ENCODE results near the gene CDH19. TPM values are rescaled to one million over a fixed set of nuclear protein-coding genes. Genes with fewer than 3 reads are reported as not detected.

Gene CDH19, protein sequence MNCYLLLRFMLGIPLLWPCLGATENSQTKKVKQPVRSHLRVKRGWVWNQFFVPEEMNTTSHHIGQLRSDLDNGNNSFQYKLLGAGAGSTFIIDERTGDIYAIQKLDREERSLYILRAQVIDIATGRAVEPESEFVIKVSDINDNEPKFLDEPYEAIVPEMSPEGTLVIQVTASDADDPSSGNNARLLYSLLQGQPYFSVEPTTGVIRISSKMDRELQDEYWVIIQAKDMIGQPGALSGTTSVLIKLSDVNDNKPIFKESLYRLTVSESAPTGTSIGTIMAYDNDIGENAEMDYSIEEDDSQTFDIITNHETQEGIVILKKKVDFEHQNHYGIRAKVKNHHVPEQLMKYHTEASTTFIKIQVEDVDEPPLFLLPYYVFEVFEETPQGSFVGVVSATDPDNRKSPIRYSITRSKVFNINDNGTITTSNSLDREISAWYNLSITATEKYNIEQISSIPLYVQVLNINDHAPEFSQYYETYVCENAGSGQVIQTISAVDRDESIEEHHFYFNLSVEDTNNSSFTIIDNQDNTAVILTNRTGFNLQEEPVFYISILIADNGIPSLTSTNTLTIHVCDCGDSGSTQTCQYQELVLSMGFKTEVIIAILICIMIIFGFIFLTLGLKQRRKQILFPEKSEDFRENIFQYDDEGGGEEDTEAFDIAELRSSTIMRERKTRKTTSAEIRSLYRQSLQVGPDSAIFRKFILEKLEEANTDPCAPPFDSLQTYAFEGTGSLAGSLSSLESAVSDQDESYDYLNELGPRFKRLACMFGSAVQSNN
- total RNA-seq, result not detected in 2 replicates

DNA sequence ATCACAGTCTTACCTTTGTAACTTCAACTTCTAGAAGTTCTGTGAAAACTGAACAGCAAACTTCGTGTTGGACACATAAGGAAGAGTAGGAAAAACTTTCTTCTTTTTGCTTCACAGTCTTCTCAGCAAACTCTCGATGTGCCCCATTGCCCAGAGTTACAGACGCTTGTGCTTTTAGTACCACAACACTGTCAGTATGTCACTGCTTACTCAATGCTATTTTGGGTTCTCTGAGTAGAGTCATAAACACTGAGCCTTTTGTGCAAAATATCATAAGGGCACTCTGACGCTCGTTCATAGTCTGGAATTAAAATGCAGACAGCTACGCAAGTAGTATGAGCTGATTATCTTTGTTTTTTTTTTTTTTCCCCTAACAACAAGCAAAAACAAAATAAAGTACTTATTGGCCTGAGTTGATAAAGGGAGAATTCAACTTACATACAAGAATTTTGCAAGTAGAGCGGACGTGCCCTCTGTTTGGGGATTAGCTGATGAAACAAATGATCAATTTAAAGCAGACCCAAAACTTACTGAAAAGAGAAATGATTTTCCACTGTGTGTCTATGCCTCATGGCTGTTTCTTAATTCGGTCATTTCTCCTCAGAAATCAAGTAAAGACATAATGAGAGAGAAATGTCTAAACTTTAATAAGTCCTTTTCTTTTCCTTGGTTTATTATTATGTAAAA, at the start of gene CDH19:
CDH19 (minus strand) TSS at position 150 of the 687 bp plus-strand sequence. CDS start 31,886 bp downstream, outside the sequence.
- no peak for DNase-seq (ENCODE audit: low read depth)

DNA sequence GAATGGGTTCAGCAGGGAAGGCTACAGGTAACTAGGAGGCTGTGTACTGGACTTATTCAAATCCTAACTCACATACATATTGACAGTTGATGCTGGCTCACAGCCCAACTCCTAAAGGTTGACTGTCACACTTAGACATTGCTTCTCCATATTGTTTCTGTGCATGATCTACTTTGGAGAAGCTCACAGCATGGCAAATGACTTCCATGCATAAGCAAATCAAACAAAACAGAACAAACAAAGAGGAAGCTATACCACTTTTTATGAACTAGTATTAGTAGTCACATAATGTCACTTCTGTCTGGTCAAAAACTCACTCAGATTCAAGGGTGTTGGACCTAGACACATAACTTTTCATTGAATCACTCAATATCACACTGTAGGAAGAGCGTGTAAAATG, 43.8 kb upstream of the CDH19 start:
- DNase-seq (ENCODE audit: low read depth), result no peak

DNA sequence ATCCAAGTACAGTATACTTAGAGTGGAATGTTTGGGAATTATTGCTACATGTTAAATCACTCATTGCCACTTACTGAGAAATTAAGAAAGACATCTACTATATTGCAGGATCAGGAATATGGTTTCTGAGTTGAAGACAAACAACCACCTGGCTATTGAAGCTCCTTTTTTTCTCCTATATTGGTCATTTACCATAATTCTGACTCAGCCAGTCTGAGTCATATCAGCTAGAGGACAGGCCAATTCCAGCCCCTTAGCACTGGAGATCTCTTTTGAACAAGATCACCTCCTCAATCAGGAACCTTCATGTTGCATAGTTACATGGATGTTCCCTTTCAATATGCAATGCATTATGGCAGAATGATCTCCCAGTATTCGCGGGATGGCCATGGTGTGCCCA, 42.7 kb upstream of the CDH19 start:
- DNase-seq (ENCODE audit: low read depth), result no peak

DNA sequence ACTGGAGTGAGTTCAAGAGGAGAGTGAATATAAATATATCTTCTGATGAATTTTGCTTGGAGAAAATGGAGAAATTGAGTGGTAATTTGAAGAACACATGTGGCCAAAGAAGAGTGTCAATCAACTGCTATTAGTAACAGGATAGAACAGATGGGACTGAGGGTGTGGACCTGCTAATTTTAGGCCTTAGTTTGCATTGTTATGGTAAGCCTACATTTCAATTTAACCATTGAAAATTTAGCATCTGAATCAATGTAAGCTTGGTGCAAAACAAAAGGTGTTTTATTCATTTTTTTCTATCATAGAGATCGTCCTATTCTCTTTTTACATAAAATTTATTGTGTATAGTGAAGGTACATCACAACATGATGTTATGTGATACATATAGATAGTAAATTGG, 42.1 kb upstream of the CDH19 start:
- no peak for DNase-seq (ENCODE audit: low read depth)

DNA sequence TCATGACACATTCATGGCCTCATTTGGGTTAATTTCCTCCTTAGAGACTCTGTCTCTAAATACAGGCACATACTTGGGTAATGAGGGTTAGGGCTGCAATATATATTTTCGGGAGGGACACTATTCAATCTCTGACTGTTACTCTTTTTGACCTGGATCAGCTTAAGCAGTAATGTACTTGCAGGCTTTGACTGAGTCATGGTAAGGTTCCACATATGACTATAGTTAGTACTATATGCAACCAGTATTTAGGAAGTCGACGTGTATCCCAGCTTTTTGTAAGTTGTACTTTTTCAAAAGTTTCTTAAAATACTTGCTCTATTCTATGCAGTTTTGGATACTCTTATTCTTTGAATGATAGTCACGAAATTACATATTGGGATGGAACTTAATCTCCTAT, 37.2 kb upstream of the CDH19 start:
- no peak for DNase-seq (ENCODE audit: low read depth)

DNA sequence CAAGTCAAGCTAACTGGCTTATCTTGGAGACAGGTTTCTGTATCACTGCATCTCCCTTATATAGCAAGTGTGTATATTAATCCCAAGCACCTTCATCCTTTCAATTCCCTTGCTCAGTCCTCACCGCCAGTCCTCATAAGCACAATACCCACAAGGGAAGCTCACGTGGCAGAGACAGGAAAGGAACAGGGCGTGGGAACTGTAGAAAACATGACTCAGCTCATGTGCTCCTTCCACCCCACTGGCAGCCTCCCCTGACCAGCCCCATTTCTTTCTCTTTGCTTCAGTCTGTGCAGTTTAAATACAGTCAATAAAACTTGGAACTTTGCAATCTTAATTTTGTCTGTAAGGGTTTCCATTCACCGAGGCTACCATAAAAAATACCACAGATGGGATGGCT, 36.5 kb upstream of the CDH19 start:
- no peak for DNase-seq (ENCODE audit: low read depth)

DNA sequence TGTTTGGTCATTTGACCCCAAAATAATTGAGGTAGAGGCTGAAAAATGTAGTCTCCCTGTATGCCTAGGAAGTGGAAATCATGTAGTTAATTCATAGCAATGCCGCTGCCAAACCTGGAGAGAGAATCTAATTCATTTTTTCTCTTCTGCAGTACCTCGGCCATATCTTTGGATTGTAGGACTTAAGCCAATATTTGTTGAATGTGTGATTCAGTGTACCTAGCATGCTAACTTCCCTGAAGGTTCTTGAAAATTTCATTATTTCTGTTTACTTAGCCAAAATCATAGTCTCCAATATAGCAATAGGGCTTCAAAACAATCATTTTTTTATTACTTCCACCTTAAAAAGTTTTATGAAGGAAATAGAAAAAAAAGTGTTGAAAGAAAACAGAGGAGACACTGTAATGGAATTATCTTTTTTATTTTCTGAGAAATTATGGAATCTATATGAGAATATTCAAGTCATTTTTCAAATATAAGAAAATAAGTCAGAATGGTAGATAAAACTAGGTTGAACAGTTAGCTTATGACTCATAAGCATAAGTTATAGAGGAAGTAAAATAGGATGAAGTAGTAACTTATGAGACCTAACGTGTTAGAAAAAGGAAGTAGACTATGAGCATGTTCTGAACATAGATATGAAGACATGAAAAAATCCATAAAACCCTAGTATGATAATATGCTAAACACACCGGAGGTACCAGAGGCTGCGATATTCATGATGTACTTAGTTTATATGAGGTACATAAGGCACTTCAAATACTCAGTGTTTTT, 35.2 kb upstream of the CDH19 start:
- no peak for DNase-seq (ENCODE audit: low read depth)

DNA sequence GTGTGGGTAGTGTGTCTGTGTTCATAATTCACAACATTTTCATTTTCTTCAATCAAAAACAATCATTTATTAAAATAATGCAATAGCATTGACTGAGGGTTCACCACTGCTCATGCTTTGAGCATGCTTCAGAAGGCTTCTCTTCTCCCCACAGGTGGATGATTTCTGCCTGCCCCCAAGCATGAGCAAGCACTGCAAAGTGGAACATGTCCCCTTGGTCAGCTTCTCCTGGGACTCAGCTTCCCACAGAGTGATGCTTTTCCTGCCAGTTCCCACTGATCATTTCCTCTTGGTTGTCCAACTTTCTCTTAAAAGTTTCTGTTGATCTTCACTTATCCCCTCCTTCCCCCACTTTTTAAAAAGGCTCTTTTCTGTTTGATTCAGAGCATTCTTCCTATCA, 31.5 kb upstream of the CDH19 start:
- DNase-seq (ENCODE audit: low read depth), result no peak

DNA sequence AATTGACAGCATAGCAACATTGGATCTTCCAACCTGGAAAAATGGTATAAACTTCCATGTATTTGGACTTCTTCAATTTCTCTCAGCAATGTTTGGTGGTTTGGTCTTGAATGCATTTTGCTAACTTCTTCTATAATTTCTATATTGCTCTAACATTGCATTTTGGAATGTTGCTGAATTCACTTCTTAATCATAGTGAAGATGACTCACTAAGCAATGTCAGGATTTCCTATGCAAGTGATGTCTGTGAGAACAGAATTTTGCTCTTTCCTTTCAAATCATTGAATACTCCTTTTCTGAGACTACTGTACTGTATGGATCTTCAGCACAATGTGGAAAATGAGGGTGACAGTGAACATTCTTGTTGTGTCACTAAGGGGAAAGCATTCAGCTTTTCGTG, 28.9 kb upstream of the CDH19 start:
- DNase-seq (ENCODE audit: low read depth), result no peak

DNA sequence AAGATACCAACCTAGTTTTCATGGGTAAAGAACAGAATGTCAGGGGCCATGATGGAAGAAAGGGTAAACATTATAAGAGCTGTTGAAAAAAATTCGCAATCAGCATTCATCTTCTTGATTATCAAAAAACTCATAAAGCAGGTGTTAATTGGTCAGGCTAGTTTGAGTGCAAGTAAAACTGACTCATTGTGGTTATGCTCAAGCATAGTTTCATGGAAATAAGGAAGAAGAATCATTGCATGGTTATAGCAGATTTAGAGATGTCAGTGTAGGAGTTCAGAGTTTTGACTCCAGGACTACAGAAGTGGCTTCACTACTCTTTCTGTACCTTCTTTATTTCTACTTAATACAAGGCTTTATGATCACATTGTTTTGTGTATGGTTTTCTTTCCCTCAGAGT, 26.9 kb upstream of the CDH19 start:
- DNase-seq (ENCODE audit: low read depth), result no peak

DNA sequence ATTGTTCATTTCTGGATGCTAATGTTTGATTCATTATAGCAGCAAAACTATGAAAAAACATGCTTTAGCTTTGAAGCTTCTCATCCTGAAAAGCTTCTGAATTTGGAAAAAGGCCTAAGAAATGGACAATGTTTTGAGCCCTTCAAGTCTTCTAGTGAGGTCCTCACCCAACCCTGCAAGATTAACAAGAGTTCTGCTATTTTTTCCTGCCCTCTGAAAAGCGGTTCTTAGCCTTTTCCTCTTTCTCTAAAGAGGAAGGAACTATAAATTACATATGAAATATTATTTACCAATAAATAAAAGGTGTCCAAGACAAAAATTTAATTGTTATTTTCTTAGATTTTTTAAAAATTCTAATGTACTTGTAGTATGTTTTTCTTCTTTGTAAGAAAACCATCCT, 19.9 kb upstream of the CDH19 start:
- DNase-seq (ENCODE audit: low read depth), result no peak

DNA sequence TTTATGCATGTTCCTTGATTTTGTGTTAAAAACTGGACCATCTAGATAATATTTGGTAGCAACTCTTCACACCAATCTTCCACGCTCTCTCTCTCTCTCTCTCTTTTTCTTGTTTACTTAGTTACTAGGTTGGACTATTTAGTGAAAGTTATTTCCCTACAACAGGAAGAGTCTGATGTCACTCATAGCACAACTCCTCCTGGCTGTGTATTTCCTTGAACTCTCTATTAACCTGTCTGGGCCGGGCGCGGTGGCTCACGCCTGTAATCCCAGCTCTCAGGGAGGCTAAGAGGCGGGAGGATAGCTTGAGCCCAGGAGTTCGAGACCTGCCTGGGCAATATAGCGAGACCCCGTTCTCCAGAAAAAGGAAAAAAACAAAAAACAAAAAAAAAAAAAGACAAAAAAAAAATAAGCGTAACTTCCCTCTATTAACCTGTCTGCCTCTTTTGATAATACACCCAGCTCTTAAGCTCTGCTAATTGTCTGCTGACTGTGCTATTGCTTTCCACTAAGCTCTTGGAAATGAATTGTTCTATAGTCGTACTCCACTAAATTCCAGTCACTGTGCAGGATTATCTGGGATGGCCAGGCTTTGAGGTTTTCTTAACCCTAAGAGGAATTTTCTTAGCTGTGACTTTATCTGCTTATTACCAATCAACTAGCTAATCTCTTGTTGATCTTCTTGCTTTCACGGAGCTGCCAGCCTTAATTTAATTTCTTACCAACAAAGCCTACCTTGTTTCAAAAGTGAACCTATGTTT, 18.1 kb upstream of the CDH19 start:
- no peak for DNase-seq (ENCODE audit: low read depth)

DNA sequence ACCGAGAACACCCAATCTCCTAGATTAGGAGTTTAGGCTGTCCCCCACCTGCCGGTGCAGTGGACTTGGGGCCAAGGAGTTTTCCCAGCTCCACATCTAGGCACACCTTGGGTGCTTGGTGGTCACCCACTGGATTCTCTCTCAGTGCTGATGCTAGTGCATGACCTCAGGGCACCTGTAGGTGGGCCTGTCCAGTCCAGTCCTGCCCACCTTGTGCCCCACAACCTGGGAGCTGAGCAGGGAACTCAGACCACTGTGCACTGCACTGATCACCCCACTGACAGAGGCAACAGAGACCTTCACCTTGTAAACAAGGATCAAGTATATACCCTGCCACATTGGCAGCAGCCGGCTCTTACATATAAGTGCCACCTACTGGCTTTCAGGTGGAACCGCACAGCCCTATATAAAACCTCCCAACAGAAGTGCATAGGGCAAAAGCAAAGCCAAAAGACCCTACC, 12.7 kb upstream of the CDH19 start:
- peak; percentile 1 for DNase-seq (ENCODE audit: low read depth)

DNA sequence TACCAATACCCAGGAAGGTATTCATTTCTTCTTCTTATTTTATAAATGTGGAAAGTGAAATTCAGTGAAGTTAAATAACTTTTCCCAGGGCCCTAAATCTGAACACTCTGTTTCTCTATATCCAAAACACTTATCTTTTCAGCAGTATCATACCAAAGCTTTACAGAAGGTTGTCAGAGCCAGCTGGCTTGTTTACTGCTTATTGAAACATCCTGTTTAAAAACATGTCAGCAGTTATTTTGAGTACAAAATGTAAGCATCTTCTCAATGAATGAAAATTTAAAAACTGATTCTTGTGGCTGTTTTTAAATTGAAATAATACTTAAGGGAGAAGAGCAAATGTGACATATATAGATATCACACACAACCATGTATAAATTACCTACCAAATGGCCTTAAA, 11.3 kb upstream of the CDH19 start:
- no peak for DNase-seq (ENCODE audit: low read depth)

DNA sequence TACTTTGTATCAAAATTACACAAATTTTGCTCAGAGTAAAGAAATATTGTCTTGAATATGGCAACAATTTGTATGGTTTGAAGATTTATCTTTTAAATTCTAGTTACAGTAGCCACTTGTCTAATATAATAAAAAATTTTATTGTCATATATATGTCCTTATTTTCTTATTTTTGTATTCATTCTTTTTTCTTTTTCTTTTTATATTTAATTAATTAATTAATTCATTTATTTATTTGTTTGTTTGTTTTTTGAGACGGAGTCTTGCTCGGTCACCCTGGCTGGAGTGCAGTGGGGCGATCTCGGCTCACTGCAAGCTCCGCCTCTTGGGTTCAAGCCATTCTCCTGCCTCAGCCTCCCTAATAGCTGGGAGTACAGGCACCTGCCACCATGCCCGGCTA, 3.7 kb upstream of the CDH19 start:
- DNase-seq (ENCODE audit: low read depth), result no peak

DNA sequence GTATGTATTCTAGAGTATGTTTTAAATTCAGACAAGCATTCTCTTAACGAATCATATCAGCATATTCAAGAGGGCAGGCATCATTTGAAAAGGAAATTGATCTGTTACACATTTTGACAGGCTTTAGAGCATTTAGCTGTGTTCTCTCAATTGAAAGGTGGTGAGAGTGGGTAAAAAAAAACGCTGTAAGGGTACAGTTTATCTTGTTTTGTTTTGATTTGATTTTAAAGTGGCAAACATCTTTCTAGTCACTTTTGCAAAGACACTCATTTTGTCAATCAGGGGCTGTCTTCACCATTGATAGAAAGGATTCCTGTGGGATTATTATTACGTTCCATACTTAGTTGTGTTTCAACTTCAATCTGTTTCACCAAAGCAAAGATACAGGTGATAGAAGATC, 2.2 kb downstream of the CDH19 start:
- DNase-seq (ENCODE audit: low read depth), result no peak

DNA sequence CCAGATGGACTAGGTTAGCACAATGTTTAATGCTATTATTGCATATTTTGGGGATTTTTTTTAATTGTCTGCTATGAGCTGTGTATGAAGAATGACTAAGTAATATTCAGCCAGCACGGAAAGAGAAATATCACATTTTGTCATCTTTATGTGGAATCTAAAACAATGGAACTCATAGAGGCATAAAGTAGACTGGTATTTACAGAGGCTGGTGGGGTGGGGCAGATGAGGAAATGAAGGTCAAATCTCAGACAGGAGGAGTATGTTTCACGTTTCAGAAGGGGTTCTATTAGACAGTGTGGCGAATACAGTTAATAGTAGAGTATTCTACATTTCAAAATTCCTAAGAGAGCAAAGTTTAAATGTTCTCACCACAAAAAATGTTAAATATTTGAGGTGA, 4.7 kb downstream of the CDH19 start:
- DNase-seq (ENCODE audit: low read depth), result peak; percentile 2

DNA sequence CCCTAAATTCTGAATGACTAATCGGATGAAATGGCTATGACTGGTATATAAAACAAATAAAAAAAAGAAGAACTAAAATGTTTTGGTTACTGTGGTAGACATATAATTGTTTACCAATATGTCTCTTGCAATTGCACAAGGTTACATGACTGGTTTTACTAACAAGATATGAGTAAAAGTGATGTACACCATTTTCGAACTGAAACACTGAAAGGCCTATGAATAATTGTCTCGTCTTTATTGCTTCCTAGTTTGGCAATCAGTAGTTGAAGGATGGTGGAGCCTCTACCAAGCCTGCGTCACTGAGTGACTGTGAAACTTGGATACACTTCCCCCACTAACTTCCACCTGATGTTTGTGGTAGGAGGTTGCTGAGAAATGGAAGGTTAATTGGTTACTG, 16.5 kb downstream of the CDH19 start:
- DNase-seq (ENCODE audit: low read depth), result no peak

DNA sequence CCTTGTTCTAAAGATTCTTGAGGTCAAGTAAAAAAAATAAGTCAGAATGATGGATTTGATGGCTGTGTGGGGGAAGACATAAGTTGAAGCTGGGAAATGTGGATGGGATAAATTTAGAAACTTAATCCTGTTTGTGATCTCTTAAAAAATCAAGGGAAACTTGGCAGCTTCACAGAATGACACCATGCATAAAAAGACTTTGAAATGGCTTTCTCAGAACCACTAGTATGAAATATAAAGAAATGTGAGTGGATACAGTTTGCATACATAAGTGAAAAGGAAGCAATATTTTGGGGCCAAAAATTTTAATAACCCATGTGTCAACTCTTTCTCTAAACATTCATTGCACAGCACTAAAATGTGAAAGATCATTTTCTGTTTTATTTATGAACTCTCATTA, 21.7 kb downstream of the CDH19 start:
- DNase-seq (ENCODE audit: low read depth), result no peak

DNA sequence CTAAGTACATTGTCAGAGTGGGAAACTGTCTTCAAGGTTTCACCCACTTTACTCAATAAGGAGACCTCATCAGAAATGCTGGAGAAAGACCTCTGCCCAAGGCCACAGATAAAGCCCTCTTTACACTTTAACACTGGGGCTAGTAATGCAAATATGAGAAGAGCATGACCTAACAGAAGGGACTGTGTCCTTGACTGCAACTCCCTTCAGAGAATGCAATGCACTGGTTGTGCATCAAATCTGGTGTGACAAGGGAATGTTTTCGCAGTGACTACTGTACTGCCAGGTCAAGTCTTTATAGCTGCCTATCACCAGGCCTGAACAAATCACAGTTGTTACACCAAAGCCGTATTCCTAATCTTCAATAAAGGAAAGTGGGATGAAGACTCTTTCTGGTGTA, 28.6 kb downstream of the CDH19 start:
- DNase-seq (ENCODE audit: low read depth), result no peak

DNA sequence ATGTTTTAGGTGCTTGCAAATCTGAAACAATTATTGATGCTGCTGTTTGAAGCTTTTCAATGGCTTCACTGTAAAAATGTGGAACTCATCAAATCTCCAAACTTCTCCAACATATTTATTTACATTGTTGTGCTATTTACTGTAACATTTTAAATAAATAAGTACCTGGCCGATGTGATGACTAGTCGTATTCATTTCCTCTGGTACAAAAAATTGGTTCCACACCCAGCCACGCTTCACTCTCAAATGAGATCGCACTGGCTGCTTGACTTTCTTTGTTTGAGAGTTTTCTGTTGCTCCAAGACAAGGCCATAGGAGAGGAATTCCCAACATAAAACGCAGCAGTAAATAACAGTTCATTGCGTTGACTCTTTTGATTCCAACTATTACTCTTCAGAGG, 32.0 kb downstream of the CDH19 start:
- no peak for DNase-seq (ENCODE audit: low read depth)
